Duodenal mucosa (tissue), 2 donors: ENCODE data around the gene TMCO2.

Source experiments
- H3K27ac ChIP-seq: one replicate; pipeline ENCODE4 v1.7.0; 2013; ENCODE audit warnings: low read depth, low read length
- H3K27me3 ChIP-seq, 2 donors: one replicate each; pipeline ENCODE4 v1.7.0; 2013; ENCODE audit warnings: low read length in 2 of 2, control low read depth in 1 of 2; ENCODE audit not compliant: insufficient read depth in 2 of 2, control insufficient read depth in 1 of 2
- H3K36me3 ChIP-seq, 2 donors: one replicate each; pipeline ENCODE4 v1.7.0; 2013; ENCODE audit warnings: low read length in 2 of 2, control low read depth in 1 of 2; ENCODE audit not compliant: insufficient read depth in 2 of 2, control insufficient read depth in 1 of 2
- H3K4me1 ChIP-seq, 2 donors: one replicate each; pipeline ENCODE4 v1.7.0; 2013; ENCODE audit warnings: low read length in 2 of 2, control low read depth in 1 of 2; ENCODE audit not compliant: insufficient read depth in 2 of 2, control insufficient read depth in 1 of 2
- H3K4me3 ChIP-seq, 2 donors: one replicate each; pipeline ENCODE4 v1.7.0; 2013; ENCODE audit warnings: low read length in 2 of 2, low read depth in 1 of 2
- H3K9ac ChIP-seq, 2 donors: one replicate each; pipeline ENCODE4 v1.7.0; 2013; ENCODE audit warnings: low read length in 2 of 2, low read depth in 1 of 2
- H3K9me3 ChIP-seq, 2 donors: one replicate each; pipeline ENCODE4 v1.7.0; 2013; ENCODE audit warnings: low read length in 2 of 2, control low read depth in 1 of 2; ENCODE audit not compliant: control insufficient read depth in 1 of 2

The TMCO2 gene

DNA sequence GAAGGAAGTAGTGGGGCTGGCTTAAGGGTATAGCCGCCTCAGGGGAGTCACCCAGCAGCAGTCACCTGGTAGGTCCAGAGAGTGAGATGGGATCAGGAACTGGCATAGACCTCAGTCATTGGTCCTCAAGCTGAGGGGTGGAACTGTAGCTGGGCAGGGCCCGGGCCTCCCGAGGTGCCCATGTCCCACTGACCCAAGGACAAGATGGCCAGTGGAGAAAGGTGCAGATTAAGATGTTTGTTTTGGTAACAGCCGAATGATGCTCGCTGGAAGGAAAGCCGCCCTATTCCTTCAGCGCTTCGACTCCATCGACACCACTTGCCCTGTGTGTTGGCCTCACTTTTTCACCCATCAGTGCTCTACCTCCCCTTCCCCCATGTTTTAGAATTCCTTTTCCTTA, 52.9 kb downstream of the TMCO2 start:
- H3K27me3 ChIP-seq = no peaks in the 10 kb centered on the region
- H3K9me3 ChIP-seq = no peaks in the 10 kb centered on the region
- H3K4me3 ChIP-seq = no peak overlapping the region
- no peaks in the 10 kb centered on the region for H3K36me3 ChIP-seq
- no peaks in the 10 kb centered on the region for H3K4me1 ChIP-seq
- H3K27ac ChIP-seq = no peak overlapping the region
- no peak overlapping the region for H3K9ac ChIP-seq

DNA sequence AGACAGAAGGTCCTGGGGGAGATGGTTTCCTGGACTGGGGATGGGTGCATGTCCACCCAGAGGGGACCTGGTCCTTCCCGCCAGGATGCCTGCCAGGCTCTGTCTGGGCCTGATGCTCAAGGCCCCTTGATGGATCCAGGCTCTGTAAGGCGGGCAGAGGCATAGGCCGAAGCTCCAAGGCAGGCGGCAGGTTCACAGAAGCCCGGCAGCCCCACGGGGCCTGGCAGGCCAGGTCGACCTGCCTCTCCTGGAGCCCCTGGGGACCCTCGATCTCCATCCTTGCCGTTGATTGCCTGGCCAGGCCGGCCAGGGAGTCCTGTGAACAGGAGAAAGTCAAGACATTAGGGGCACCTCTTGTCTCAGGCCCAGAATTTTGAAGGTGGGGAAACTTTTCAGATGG, 53.3 kb downstream of the TMCO2 start:
- no peaks in the 10 kb centered on the region for H3K9me3 ChIP-seq

More for the DNA sequence above, 53.3 kb downstream of the TMCO2 start:
- no peaks in the 10 kb centered on the region for H3K27me3 ChIP-seq
- H3K4me1 ChIP-seq = no peaks in the 10 kb centered on the region
- H3K27ac ChIP-seq = no peak overlapping the region
- no peaks in the 10 kb centered on the region for H3K36me3 ChIP-seq
- H3K9ac ChIP-seq = no peak overlapping the region
- H3K4me3 ChIP-seq = no peak overlapping the region
